GM10266 (cell line): Measurements from ENCODE around the gene CGREF1.

Source experiments
- DNase-seq: peaks from one replicate; pipeline ENCODE4 v3.0.0; 2012; ENCODE audit errors: extremely low spot score
- CTCF ChIP-seq: IDR thresholded peaks from 2 replicates; pipeline ENCODE4 v1.5.1; 2012; ENCODE audit warnings: mild to moderate bottlenecking, low read depth; ENCODE audit not compliant: control insufficient read depth, insufficient read depth; ENCODE audit errors: missing control alignments

The CGREF1 gene

GRCh38 chr2:27083410-27084296 is 35.3 kb downstream of the CGREF1 start:
- no peak for TF ChIP-seq CTCF
- DNase-seq, result no peak

GRCh38 chr2:27082773-27083409 is 36.0 kb downstream of the CGREF1 start:
- no peak for TF ChIP-seq CTCF
- DNase-seq, result no peak

GRCh38 chr2:27081984-27082772 is 36.8 kb downstream of the CGREF1 start:
- TF ChIP-seq CTCF, result no peak
- DNase-seq, result no peak

GRCh38 chr2:27080603-27080936 is 38.4 kb downstream of the CGREF1 start:
- DNase-seq, result no peak
- TF ChIP-seq CTCF, result no peak

- no peak for TF ChIP-seq CTCF
Measured at GRCh38 chr2:27080140-27080469, 38.8 kb downstream of the CGREF1 start.

GRCh38 chr2:27079233-27080139 is 39.4 kb downstream of the CGREF1 start:
- no peak for DNase-seq
- no peak for TF ChIP-seq CTCF

More at GRCh38 chr2:27080140-27080469, 38.8 kb downstream of the CGREF1 start:
- no peak for DNase-seq
